BJ (cell line): ENCODE results near the gene FNIP1. TPM values are rescaled to one million over a fixed set of nuclear protein-coding genes. Genes with fewer than 3 reads are reported as not detected.

Experiments
- CTCF ChIA-PET: fragments of 350-600 bp; formaldehyde crosslinking; extraction: SDS; loops from one replicate; lab custom pipeline; 2021; ENCODE audit warnings: antibody characterized with exemption, inconsistent platforms; lab: Yijun Ruan, JAX
- POLR2A ChIA-PET: fragments of 300-600 bp; sonication (Branson Sonifier 250); formaldehyde crosslinking; extraction: SDS; loops from one replicate; lab custom pipeline; 2021; ENCODE audit warnings: antibody characterized with exemption; lab: Charles Lee
- DNase-seq: peaks from one replicate; pipeline ENCODE4 v3.0.0-alpha.2; 2011; ENCODE audit warnings: low read depth
- H3K27me3 ChIP-seq: 2 replicates; pipeline ENCODE4 v1.6.0; 2011; ENCODE audit warnings: low read length; ENCODE audit not compliant: control insufficient read depth, insufficient read depth
- H3K36me3 ChIP-seq: 2 replicates; pipeline ENCODE4 v1.5.1; 2011; ENCODE audit warnings: low read length; ENCODE audit not compliant: control insufficient read depth, insufficient read depth
- H3K4me3 ChIP-seq: 2 replicates; pipeline ENCODE4 v1.5.1; 2011; ENCODE audit warnings: low read depth, mild to moderate bottlenecking, control low read depth, low read length
- CTCF ChIP-seq: IDR thresholded peaks from 2 replicates; pipeline ENCODE4 v1.5.1; 2011; ENCODE audit warnings: low read depth, mild to moderate bottlenecking, control low read depth, inconsistent platforms, low read length, moderate library complexity; ENCODE audit not compliant: insufficient read depth
- polyA plus RNA-seq: library from polyadenylated mRNA; depleted of rRNA; stranded (reverse); fragments of >200 nt; gene quantifications from 2 replicates; pipeline ENCODE4 v1.2.3, GENCODE V29; 2011

FNIP1 gene
- polyA plus RNA-seq, 1 experiment, result 5.3 TPM

- CTCF ChIA-PET, result no interaction called here
- POLR2A ChIA-PET, result no interaction called here
- no peak for TF ChIP-seq CTCF
- H3K36me3 ChIP-seq, result 0 out of 2 replicates have a peak, but pooled peaks cover 1% of the 10 kb centered on the region
- no peak for DNase-seq
- no peaks in the 10 kb centered on the region for H3K27me3 ChIP-seq
- no peak overlapping the region for H3K4me3 ChIP-seq
Measured at GRCh38 chr5:131760793-131761192, 36.0 kb downstream of the FNIP1 start.

GRCh38 chr5:131759704-131760103 lies 37.1 kb downstream of the FNIP1 start:
- Histone ChIP-seq H3K4me3 (no peak overlapping the region), H3K27me3 (no peaks in the 10 kb centered on the region), H3K36me3 (0 out of 2 replicates have a peak, but pooled peaks cover 1% of the 10 kb centered on the region)
- POLR2A ChIA-PET, result no interaction called here
- no peak for TF ChIP-seq CTCF
- no peak for DNase-seq
- CTCF ChIA-PET, result no interaction called here

DNA sequence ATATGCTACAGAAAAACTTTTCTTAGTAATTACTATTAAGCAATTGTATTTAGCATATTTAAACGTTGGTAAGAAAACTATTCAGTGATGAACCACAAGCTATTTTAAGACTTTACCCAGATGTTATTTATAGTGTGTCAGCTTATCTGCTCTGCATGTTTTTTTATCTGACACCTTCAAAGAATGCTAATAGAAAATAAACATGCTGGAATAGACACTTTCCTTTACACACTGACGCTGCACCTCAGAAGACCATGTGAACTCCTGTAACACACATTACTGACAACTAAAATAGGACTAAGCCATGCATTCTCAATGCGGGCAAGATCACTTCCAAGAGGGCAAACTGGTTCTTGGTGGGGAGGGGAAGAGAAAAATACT lies 38.3 kb downstream of the FNIP1 start:
- ChIA-PET POLR2A (no interaction called here), CTCF (interaction anchor here (0.8 kb wide), 1 partner anchor 9 kb away, joined by 3 read pairs; no protein-coding TSS in a partner anchor)
- TF ChIP-seq CTCF, result no peak
- DNase-seq, result no peak
- Histone ChIP-seq H3K27me3 (no peaks in the 10 kb centered on the region), H3K4me3 (no peak overlapping the region), H3K36me3 (no peaks in the 10 kb centered on the region)

DNA sequence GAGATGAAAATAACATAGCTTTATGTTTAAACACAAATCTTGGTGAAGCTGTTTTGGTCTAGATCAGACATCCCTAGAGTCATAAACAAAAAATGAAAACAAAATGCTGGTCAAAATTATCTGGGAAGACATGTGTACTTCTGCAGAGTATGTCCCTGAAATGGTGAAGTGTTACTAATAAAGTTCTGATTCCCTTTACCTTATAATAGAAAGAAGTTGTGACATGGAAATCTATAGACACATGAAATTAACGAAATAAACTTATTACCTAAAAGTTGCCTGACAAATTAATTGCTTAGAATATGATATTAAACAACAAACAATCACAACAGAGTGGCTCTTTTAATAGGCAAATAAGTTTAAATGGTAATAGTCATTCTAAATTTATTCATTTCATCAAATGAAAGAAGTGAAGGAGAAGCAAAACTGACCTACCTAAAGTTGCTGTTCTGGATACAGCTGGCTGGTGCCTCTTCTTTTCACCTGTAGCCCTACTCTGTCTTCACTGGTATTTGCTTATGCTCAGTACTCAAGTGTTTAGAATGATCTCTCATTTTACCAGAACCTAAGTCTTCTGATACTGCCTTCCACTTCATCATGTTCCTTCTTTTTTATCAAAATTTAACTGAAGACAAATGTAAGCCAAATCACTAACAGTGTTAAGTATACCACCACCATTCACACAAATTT lies 38.8 kb downstream of the FNIP1 start:
- Histone ChIP-seq H3K27me3 (no peaks in the 10 kb centered on the region), H3K36me3 (no peaks in the 10 kb centered on the region), H3K4me3 (no peak overlapping the region)
- ChIA-PET POLR2A (no interaction called here), CTCF (interaction anchor here (0.8 kb wide), 1 partner anchor 9 kb away, joined by 3 read pairs; no protein-coding TSS in a partner anchor)
- DNase-seq, result no peak
- TF ChIP-seq CTCF, result no peak

DNA sequence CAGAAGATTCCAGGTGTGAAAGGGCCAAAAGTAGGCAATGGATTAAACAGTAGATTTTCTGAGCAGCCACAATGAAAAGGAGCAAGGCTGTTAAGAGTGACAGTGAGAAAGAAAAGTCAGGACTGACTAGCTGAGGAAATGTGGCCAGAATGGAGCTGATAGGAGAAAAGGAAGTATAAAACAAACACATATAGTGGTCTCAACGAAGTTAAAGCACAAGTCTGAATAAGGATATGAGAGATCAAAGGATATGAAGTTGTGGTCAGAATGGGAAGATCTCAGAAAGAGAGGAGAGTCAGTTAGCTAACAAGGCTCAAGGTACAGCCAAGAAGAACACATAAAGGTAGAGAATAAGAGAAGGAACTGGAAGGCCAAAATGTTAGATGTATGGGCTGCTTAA lies 39.9 kb downstream of the FNIP1 start:
- H3K27me3 ChIP-seq, result no peaks in the 10 kb centered on the region
- CTCF ChIA-PET, result interaction anchor here (1.0 kb wide), 1 partner anchor 19 kb away, joined by 3 read pairs; no protein-coding TSS in a partner anchor
- no peak overlapping the region for H3K4me3 ChIP-seq
- POLR2A ChIA-PET, result no interaction called here
- TF ChIP-seq CTCF, result no peak
- no peak for DNase-seq
- no peaks in the 10 kb centered on the region for H3K36me3 ChIP-seq
